Parathyroid adenoma (tissue), 2 donors: Measurements from ENCODE around the gene DPRX.

ENCODE experiments used
- H2AFZ ChIP-seq: fragments of 300-600 bp; sonication (generic); one replicate; pipeline ENCODE4 v1.7.0; 2017; ENCODE audit warnings: antibody characterized with exemption, mild to moderate bottlenecking
- H3K27ac ChIP-seq: fragments of 300-600 bp; sonication (generic); one replicate; pipeline ENCODE4 v1.7.0; 2017
- H3K27me3 ChIP-seq: fragments of 300-600 bp; sonication (generic); one replicate; pipeline ENCODE4 v1.7.0; 2017; ENCODE audit warnings: low read length; ENCODE audit not compliant: control insufficient read depth, insufficient read depth
- H3K36me3 ChIP-seq: fragments of 300-600 bp; sonication (generic); one replicate; pipeline ENCODE4 v1.7.0; 2017; ENCODE audit warnings: low read length; ENCODE audit not compliant: control insufficient read depth, insufficient read depth
- H3K4me1 ChIP-seq: fragments of 300-600 bp; sonication (generic); one replicate; pipeline ENCODE4 v1.7.0; 2017; ENCODE audit warnings: control low read depth
- H3K4me2 ChIP-seq: fragments of 300-600 bp; sonication (generic); one replicate; pipeline ENCODE4 v1.7.0; 2017; ENCODE audit warnings: low read length
- H3K4me3 ChIP-seq: fragments of 300-600 bp; sonication (generic); one replicate; pipeline ENCODE4 v1.7.0; 2017; ENCODE audit warnings: low read depth, low read length
- H3K79me2 ChIP-seq: fragments of 300-600 bp; sonication (generic); one replicate; pipeline ENCODE4 v1.7.0; 2017; ENCODE audit warnings: control low read depth
- H3K9ac ChIP-seq: fragments of 300-600 bp; sonication (generic); one replicate; pipeline ENCODE4 v1.7.0; 2017; ENCODE audit warnings: mild to moderate bottlenecking
- H3K9me3 ChIP-seq: fragments of 300-600 bp; sonication (generic); one replicate; pipeline ENCODE4 v1.7.0; 2017; ENCODE audit warnings: low read length; ENCODE audit not compliant: control insufficient read depth
- TF ChIP-seq, protein P1 (sequence below): fragments of 300-600 bp; sonication (generic); IDR thresholded peaks from one replicate; pipeline ENCODE4 v1.7.0; 2017; ENCODE audit warnings: antibody characterized with exemption, mild to moderate bottlenecking
- donor health status: primary hyperparathyroidism.

DPRX gene

GRCh38 chr19:53596056-53596455 is 35.7 kb upstream of the DPRX start:
- no peak overlapping the region for H3K4me2 ChIP-seq
- H3K4me3 ChIP-seq, result no peak overlapping the region
- TF ChIP-seq, protein P1, sequence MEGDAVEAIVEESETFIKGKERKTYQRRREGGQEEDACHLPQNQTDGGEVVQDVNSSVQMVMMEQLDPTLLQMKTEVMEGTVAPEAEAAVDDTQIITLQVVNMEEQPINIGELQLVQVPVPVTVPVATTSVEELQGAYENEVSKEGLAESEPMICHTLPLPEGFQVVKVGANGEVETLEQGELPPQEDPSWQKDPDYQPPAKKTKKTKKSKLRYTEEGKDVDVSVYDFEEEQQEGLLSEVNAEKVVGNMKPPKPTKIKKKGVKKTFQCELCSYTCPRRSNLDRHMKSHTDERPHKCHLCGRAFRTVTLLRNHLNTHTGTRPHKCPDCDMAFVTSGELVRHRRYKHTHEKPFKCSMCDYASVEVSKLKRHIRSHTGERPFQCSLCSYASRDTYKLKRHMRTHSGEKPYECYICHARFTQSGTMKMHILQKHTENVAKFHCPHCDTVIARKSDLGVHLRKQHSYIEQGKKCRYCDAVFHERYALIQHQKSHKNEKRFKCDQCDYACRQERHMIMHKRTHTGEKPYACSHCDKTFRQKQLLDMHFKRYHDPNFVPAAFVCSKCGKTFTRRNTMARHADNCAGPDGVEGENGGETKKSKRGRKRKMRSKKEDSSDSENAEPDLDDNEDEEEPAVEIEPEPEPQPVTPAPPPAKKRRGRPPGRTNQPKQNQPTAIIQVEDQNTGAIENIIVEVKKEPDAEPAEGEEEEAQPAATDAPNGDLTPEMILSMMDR, result no peak
- no peaks in the 10 kb centered on the region for H3K36me3 ChIP-seq
- no peaks in the 10 kb centered on the region for H3K79me2 ChIP-seq
- no peak overlapping the region for H3K27ac ChIP-seq
- H3K4me1 ChIP-seq, result no peaks in the 10 kb centered on the region
- no peak overlapping the region for H2AFZ ChIP-seq
- no peaks in the 10 kb centered on the region for H3K9me3 ChIP-seq
- no peaks in the 10 kb centered on the region for H3K27me3 ChIP-seq
- no peak overlapping the region for H3K9ac ChIP-seq

DNA sequence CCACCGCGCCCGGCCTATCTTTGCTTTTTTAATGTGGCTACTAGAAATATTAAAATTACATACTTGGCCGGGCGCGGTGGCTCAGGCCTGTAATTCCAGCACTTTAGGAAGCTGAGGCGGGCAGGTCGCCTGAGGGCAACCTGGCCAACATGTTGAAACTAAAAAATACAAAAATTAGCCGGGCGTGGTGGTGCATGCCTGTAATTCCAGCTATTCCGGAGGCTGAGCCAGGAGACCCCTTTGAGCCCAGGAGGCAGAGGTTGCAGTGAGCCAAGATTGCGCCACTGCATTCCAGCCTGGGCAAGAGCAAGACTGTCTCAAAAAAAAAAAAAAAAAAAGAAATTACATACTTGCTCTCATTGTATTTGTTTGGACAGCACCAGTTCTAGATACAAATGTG is 34.8 kb upstream of the DPRX start:
- H3K27me3 ChIP-seq, result no peaks in the 10 kb centered on the region
- TF ChIP-seq, protein P1, result no peak
- no peak overlapping the region for H3K4me2 ChIP-seq
- no peak overlapping the region for H3K27ac ChIP-seq
- H3K36me3 ChIP-seq, result no peaks in the 10 kb centered on the region
- no peaks in the 10 kb centered on the region for H3K9me3 ChIP-seq
- H3K79me2 ChIP-seq, result no peaks in the 10 kb centered on the region
- no peaks in the 10 kb centered on the region for H3K4me1 ChIP-seq
- no peak overlapping the region for H2AFZ ChIP-seq
- H3K4me3 ChIP-seq, result no peak overlapping the region
- H3K9ac ChIP-seq, result no peak overlapping the region

DNA sequence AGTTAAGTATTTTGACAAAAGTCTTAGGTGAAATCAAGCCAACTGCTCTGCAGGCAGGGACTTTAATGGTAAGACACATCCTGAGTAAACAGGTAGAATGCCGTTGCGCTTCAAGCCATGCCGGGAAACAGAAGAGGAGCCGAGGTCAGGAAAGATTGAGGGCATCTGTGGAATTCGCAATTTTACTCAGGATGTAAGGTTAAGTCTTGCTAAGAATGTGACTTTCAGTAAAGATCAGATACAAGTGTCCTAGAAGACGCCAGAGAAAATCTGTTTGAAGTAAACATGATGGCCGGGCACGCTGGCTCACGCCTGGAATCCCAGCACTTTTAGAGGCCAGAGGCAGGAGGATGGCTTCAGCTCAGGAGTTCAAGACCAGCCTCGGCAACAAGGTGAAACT is 33.4 kb upstream of the DPRX start:
- H3K9ac ChIP-seq, result no peak overlapping the region
- H3K4me1 ChIP-seq, result no peaks in the 10 kb centered on the region
- TF ChIP-seq, protein P1, result no peak
- no peaks in the 10 kb centered on the region for H3K9me3 ChIP-seq
- no peak overlapping the region for H3K4me2 ChIP-seq
- H3K4me3 ChIP-seq, result no peak overlapping the region
- H3K27me3 ChIP-seq, result no peaks in the 10 kb centered on the region
- H3K27ac ChIP-seq, result no peak overlapping the region
- H2AFZ ChIP-seq, result no peak overlapping the region
- no peaks in the 10 kb centered on the region for H3K79me2 ChIP-seq
- H3K36me3 ChIP-seq, result no peaks in the 10 kb centered on the region

DNA sequence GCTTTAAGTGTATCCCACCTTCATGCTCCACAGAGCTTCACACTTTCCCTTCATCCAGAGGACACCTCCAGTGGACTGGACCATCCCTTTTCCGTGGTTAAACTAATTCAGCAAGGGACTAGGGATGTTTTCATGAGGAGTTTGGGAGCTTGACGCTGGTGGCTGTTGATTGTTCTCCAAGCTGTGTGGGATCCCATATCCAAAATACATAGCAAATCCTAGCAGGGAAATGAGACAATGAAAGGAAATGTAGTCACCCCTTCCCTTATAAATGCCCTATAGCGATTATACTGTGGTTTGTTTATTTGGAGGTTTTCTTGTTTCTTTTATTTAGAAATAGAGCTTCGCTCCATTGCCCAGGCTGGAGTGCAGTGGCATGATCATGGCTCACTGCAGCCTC is 31.6 kb upstream of the DPRX start:
- no peaks in the 10 kb centered on the region for H3K27me3 ChIP-seq

GRCh38 chr19:53606031-53606430 is 25.8 kb upstream of the DPRX start:
- H3K4me2 ChIP-seq, result no peak overlapping the region
- TF ChIP-seq, protein P1, result no peak
- no peak overlapping the region for H3K4me3 ChIP-seq

More for the DNA sequence above, 31.6 kb upstream of the DPRX start:
- Histone ChIP-seq H2AFZ (no peak overlapping the region), H3K79me2 (no peaks in the 10 kb centered on the region), H3K4me2 (no peak overlapping the region), H3K36me3 (no peaks in the 10 kb centered on the region), H3K27ac (no peak overlapping the region), H3K4me3 (no peak overlapping the region), H3K9me3 (no peaks in the 10 kb centered on the region), H3K9ac (no peak overlapping the region), H3K4me1 (no peaks in the 10 kb centered on the region)
- TF ChIP-seq, protein P1, result no peak

More at GRCh38 chr19:53606031-53606430, 25.8 kb upstream of the DPRX start:
- Histone ChIP-seq H3K9ac (no peak overlapping the region), H3K27me3 (no peaks in the 10 kb centered on the region), H3K9me3 (no peaks in the 10 kb centered on the region), H3K79me2 (no peaks in the 10 kb centered on the region), H3K36me3 (no peaks in the 10 kb centered on the region), H3K4me1 (no peaks in the 10 kb centered on the region), H2AFZ (no peak overlapping the region), H3K27ac (no peak overlapping the region)
